ENCODE data around the gene C17orf113.
"Not testable (repeated sequence)": the region's sequence is repeated elsewhere in the genome, so short reads cannot be mapped to it uniquely, and the experiment has no call there.

The C17orf113 gene

DNA sequence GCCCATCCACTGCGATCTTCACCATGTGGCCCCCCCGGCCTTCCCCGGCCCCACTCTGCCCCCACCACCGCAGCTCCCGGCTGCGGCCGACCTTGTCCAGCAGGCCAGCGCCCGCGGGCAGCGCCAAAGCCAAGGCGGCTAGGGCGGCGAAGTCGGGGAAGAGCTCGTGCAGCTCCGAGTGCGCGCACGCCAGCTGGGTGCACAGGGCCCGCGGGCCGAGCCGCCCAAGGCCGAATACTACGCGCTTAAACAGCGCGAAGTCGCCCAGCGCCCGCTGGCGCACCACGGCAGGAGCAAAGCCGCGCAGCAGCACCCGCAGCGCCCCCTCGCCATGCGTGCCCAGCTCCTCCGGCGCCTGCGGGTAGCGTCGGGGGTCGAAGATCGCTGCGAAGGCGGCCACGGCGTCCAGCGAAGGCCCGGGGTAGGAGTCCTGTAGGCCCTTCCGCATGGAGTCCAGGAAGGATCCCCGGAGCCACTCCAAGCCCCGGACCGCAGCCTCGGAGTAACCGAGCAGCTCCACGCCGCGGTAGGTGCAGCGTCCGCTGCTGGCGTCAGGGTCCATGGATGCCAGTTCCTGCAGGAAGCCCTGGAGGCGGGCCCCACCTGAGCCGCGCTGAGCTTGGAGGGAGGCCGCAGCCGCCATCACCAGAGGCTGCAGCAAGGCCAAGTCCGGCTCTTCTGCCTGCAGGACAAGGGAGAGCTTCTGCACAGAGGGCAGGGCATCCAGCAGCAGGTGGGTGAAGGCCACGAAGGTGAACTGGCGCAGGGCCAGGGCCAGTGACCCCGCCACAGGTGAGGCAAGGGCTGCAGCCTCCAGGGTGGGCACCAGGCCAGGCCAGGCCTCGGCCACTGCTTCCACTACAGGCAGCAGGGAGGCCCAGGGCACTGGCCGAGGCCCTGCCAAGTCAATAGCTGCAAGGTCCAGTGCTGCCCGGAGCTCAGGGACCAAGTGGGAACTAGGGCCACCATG is 10.3 kb downstream of the C17orf113 start:
- DNase-seq, result no peak

DNA sequence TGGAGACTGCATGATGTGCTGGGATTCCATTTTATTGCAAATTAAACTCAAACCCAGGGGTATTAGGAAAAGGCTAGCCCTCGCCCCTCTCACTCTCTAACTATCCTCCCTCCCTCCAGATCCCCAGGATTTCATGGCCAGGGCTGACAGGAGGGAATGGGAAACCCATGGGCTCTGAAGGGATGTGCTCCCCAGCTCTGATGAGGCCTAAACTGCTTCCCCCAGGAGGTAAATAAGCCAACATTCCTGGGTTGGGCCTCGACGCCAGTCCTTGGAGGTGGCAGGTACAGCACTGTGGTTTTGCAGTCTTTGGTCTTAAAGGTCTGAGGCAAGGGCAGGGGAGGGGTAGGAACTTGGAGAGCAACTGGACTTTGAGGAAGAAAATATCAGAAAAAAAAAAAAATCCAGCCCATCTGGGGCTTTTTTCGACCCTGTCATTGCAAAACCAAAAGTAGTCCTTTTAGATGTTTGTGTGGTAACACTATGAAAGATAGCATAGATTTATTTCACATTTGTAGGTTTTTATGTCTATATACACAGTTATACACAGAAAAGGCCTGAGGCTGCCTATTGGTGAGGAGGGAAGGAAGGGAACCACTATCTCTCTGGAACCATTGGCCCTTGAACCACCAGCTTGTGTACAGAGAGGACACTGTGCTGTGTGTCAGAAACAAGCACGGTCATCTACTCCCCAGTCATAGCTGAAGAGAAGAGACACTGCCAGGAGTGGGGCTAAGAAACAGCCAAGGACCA is 12.0 kb downstream of the C17orf113 start:
- no peak for DNase-seq

DNA sequence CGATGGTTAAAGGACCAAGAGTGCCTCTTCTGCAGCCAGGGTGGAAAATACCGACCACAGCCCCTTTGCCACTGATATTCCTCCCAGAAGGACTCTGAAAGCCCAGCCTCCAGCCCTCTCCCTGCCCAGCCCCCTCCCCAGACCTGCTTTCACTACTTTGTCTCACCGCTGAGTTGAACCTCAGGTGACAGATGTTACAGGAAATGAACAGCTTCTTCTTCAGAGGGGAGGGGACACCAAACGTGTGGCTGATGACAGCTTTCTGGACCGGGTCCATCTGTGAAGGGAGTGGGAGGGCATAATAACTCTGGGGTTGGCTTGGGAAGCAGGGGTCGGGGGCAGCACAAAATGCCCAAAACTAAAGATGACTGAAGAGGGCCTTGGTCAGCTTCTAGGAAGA is 16.3 kb downstream of the C17orf113 start:
- no peak for DNase-seq

- no peak for DNase-seq
Observed at GRCh38 chr17:42031584-42031983, 18.8 kb downstream of the C17orf113 start.

GRCh38 chr17:42028791-42029127 is 21.6 kb downstream of the C17orf113 start:
- DNase-seq, result no peak

GRCh38 chr17:42027961-42028790 is 22.2 kb downstream of the C17orf113 start:
- DNase-seq, result no peak

DNA sequence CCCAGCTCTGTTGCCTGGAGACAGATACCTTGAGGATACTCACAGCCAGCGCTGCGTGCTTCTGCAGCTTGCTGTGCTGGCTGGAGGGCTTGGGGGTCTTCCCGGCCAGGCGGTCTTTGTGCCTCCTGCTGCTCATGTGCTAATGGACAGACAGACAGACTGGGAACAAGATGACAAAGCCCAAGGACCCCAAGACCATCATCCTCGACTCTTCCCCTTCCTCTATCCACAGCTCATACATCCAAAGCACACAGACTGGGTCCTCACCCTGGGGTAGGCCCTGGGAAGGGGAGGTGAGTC is 22.9 kb downstream of the C17orf113 start:
- no peak for DNase-seq

DNA sequence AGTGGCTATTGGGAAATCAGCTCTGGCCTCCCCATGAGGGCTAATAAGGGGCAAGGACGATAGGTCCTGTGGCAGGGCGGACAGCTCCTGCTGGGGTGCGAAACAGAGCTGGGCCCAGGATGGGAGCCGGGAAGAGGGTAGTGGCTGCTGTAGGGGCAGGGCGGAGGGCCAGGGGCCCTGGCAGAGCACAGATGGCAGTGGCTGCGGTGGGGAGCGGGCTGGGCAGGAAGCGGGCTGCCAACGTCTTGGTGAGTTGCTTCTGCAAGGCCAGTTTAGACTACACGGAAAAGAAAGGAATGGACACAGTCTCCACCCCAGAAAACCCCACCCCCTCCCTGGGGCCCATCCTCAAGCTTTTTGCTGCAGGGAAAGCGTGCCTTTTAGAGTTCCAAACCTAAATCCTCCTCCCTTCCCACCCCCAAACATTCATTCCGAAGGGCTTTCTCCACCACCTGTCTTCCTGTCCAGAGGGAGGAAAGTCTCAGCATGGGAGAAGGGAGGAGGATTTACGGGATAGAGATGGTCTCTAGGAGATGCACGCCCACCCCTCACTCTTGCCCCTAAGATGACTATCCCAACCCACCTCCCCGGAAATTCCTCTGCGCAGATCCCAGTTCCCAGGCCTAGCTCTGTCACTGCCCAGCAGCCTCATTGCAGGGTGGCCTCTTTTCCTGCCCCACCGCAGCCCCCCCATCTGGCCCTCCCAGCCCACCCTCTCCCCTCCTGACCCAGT is 23.4 kb downstream of the C17orf113 start:
- DNase-seq, result no peak

DNA sequence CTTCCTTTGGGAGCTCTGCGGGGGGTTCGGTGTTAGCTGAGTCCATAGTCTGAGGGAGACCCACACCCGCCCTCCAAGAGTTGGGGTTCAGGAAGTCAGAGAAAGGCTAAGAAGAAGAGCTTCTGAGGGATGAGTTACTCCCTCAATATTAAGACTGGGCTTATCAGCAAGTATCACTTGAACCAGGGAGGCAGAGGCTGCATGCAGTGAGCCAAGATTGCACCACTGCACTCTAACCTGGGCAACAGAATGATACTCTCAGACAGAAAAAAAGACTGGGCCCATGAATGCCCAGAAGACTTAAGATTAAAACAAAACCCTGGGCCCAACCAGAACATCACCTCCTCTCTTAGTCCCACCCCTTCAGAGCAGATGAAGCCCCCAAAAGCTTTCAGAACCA is 24.5 kb downstream of the C17orf113 start:
- no peak for DNase-seq

- no peak for DNase-seq
Observed at GRCh38 chr17:42025191-42025579, 25.2 kb downstream of the C17orf113 start.

DNA sequence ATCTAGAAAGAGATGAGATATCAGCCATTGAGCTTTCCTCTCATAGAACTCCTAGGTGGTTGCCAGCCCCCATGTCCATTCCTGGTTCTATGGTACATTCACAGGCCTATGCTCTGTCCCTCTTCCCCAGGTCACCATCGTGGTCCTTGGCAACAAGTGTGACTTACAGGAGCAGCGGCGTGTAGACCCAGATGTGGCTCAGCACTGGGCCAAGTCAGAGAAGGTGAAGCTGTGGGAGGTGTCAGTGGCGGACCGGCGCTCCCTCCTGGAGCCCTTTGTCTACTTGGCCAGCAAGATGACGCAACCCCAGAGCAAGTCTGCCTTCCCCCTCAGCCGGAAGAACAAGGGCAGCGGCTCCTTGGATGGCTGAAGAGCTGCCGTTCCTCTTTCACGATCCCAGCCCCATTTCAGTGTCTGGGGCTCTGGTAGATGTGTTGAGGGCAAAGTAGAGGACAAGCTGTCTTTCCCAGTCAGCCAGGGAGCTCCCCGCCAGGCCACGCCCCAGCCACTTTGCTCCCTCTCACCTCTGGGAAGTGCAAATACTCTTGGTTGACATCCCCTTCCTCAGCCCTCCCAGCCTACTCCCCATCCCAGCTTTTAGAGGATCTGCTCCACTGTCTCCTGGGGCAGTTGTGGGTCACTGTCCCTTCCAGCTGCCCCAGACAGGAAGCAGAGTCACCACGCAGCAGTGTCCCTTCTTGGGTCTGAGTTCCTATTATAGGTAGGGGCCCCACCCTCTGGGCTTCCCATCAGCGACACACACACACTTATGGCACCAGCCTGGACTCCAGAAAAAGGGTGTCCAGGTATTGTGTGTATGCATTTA is 26.7 kb downstream of the C17orf113 start:
- DNase-seq, result no peak

- not testable (repeated sequence) for DNase-seq
Observed at GRCh38 chr17:42020845-42021244, 29.6 kb downstream of the C17orf113 start.

- peak; percentile 80 for DNase-seq
Observed at GRCh38 chr17:42019509-42020404, 30.6 kb downstream of the C17orf113 start, which contains the start of gene NKIRAS2. Gene NKIRAS2, plus strand, starts transcription at chr17:42020090. Its CDS starts 1,488 bp downstream, at chr17:42021578.

GRCh38 chr17:42018988-42019387 is 31.4 kb downstream of the C17orf113 start:
- DNase-seq, result no peak

DNA sequence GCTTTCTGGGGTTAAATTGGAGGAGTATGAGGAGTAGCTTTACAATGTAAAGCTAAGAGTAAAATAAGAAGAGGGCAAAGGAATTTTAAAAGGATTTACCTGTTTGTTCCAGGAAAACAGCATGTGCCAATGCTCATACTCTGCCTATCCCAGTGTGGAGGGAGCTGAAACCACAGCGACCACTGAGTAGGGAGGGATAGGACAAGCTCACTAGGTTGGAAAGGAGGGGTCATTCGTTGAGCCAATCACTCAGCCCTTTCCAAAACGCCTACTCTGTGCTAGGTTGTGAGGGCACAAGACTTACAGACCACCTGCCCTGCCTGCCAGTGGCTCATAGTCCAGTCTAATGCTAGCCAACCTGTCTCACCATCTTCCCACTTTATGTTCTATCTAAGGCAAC is 32.1 kb downstream of the C17orf113 start:
- DNase-seq, result no peak

DNA sequence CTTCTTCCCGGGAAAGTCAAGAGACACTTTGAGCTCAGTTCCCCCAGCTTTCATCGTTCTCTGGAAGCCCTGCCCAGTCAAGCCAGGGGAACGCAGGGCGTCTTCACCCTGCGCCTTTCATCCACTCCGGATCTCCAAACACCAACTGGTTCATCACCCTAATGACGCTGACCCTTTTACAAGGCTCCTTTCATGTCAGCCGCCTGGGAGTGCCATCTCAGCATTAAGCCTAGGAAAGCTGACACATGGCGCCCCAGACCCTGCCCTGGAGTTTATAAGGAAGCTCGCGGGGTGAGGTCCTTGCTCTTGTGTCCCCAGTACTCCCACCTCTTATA is 32.6 kb downstream of the C17orf113 start:
- no peak for DNase-seq

GRCh38 chr17:42016941-42017865 is 33.2 kb downstream of the C17orf113 start, which contains the start of gene DNAJC7:
Gene DNAJC7, minus strand, starts transcription at chr17:42017439. Its CDS starts 23 bp downstream, at chr17:42017416.
- peak; percentile 93 for DNase-seq

DNA sequence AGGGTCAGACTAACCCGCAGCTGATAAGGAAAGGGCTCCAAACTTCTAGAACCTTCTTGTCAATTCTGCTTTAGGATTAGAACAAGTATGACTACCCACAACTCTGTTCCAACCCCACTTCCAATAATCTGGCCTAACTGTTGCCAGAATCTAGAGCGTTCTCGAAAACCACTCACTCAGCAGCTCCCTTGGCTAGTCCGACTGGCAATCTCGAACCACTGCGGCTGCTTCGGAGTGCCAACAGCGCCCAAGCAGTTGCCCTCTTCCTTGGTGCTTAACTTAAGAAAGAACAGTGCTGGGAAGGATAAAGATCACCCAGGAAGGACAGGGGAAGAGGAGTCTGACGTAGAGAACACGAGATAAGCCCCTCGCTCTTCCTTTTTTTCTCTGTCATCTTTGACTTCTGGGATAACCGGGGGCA is 34.0 kb downstream of the C17orf113 start:
- DNase-seq, result no peak

DNA sequence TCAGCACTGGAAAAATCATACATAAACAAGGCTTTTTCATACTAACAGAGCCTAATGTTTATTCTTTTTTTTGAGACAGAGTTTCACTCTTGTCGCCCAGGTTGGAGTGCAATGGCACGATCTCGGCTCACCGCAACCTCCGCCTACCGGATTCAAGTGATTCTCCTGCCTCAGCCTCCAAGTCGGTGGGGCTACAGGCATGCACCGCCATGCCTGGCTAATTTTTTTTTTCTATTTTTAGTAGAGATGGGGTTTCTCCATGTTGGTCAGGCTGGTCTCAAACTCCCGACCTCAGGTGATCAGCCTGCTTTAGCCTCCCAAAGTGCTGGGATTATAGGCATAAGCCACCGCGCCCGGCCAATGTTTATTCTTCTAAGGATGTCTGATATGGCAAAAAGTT is 36.7 kb downstream of the C17orf113 start:
- DNase-seq, result not testable (repeated sequence)

Measured in NCI-H1092 (cell line).